Neuronal stem cell (in vitro differentiated cells): ENCODE data around the gene CHD3.

Experiments
- DNase-seq: peaks from one replicate; pipeline ENCODE4 v3.0.0-alpha.2; 2013; ENCODE audit warnings: low spot score
- H2AFZ ChIP-seq: one replicate; pipeline ENCODE4 v1.6.1; 2013; ENCODE audit warnings: mild to moderate bottlenecking, low read length, inconsistent platforms
- H2AK5ac ChIP-seq: 2 replicates; pipeline ENCODE4 v1.6.1; 2013; ENCODE audit warnings: low read depth, mild to moderate bottlenecking, inconsistent platforms, low read length, moderate library complexity, mixed read lengths
- H2BK120ac ChIP-seq: 2 replicates; pipeline ENCODE4 v1.6.1; 2013; ENCODE audit warnings: low read depth, mild to moderate bottlenecking, inconsistent platforms, low read length, moderate library complexity, mixed read lengths
- H2BK12ac ChIP-seq: one replicate; pipeline ENCODE4 v1.6.1; 2013; ENCODE audit warnings: low read length, inconsistent platforms
- H2BK15ac ChIP-seq: 2 replicates; pipeline ENCODE4 v1.6.1; 2013; ENCODE audit warnings: mild to moderate bottlenecking, low read length, inconsistent platforms, mixed read lengths
- H2BK5ac ChIP-seq: one replicate; pipeline ENCODE4 v1.6.1; 2013; ENCODE audit warnings: inconsistent platforms, mild to moderate bottlenecking, low read length, moderate library complexity
- H3K14ac ChIP-seq: one replicate; pipeline ENCODE4 v1.6.1; 2013; ENCODE audit warnings: low read length, inconsistent platforms
- H3K18ac ChIP-seq: 2 replicates; pipeline ENCODE4 v1.6.1; 2013; ENCODE audit warnings: low read length, inconsistent platforms
- H3K23ac ChIP-seq: 2 replicates; pipeline ENCODE4 v1.6.1; 2013; ENCODE audit warnings: low read depth, mild to moderate bottlenecking, mixed read lengths, low read length, inconsistent platforms; ENCODE audit not compliant: poor library complexity
- H3K27ac ChIP-seq: replicated peaks from 3 replicates; pipeline ENCODE4 v1.5.1; 2013; ENCODE audit warnings: low read length, inconsistent platforms
- H3K27me3 ChIP-seq, 3 experiments: 2 replicates each; pipeline ENCODE4 v1.6.1; 2013; ENCODE audit warnings: low read length in 3 of 3, mild to moderate bottlenecking in 2 of 3, inconsistent platforms in 1 of 3, low read depth in 1 of 3, mixed read lengths in 1 of 3, moderate library complexity in 1 of 3; ENCODE audit not compliant: control insufficient read depth in 3 of 3, insufficient read depth in 3 of 3
- H3K36me3 ChIP-seq, 2 donors: replicated peaks in 1 of 2; 2 replicates each; pipeline ENCODE4 v1.6.1; 2013; ENCODE audit warnings: low read length in 2 of 2; ENCODE audit not compliant: control insufficient read depth in 2 of 2, insufficient read depth in 2 of 2
- H3K4ac ChIP-seq: 2 replicates; pipeline ENCODE4 v1.6.1; 2013; ENCODE audit warnings: inconsistent platforms, mild to moderate bottlenecking, low read length, moderate library complexity
- H3K4me1 ChIP-seq, 2 donors: 1 replicate in 1 of 2; 2 replicates in 1 of 2; pipeline ENCODE4 v1.6.1; 2013; ENCODE audit warnings: low read length in 2 of 2, low read depth in 1 of 2; ENCODE audit not compliant: control insufficient read depth in 2 of 2, insufficient read depth in 1 of 2
- H3K4me2 ChIP-seq: one replicate; pipeline ENCODE4 v1.6.1; 2013; ENCODE audit warnings: mild to moderate bottlenecking, low read length, inconsistent platforms; ENCODE audit not compliant: insufficient read depth, poor library complexity, severe bottlenecking
- H3K4me3 ChIP-seq, 2 donors: 2 replicates each; pipeline ENCODE4 v1.5.1; 2013; ENCODE audit warnings: low read length in 2 of 2, mild to moderate bottlenecking in 2 of 2, inconsistent platforms in 1 of 2, moderate library complexity in 1 of 2
- H3K79me1 ChIP-seq: one replicate; pipeline ENCODE4 v1.6.1; 2013; ENCODE audit warnings: low read depth, mild to moderate bottlenecking, inconsistent platforms, low read length, moderate library complexity
- H3K9ac ChIP-seq: one replicate; pipeline ENCODE4 v1.6.1; 2013; ENCODE audit warnings: mild to moderate bottlenecking, low read depth, low read length, inconsistent platforms; ENCODE audit not compliant: poor library complexity
- H3K9me3 ChIP-seq, 2 donors: replicated peaks in 1 of 2; 2 replicates each; pipeline versions ENCODE3 to v1.6.1; 2013; ENCODE audit warnings: low read length in 2 of 2, mild to moderate bottlenecking in 2 of 2, inconsistent platforms in 1 of 2, low read depth in 1 of 2, mixed read lengths in 1 of 2, moderate library complexity in 1 of 2; ENCODE audit not compliant: control insufficient read depth in 2 of 2, insufficient read depth in 1 of 2
- H4K8ac ChIP-seq: one replicate; pipeline ENCODE4 v1.6.1; 2013; ENCODE audit warnings: low read depth, mild to moderate bottlenecking, inconsistent platforms, low read length, moderate library complexity
- H4K91ac ChIP-seq: one replicate; pipeline ENCODE4 v1.6.1; 2013; ENCODE audit warnings: low read length, low read depth, mild to moderate bottlenecking, inconsistent platforms; ENCODE audit not compliant: poor library complexity
- WGBS, 2 donors: extraction: QIAGEN DNeasy Blood & Tissue Kit; methylation state at CpG; one replicate each; pipeline ENCODE4 v1.1.7; 2013; ENCODE audit warnings: missing lambda C conversion rate in 2 of 2, mixed read lengths in 1 of 2; ENCODE audit not compliant: insufficient read length in 2 of 2, insufficient replicate concordance in 1 of 2; ENCODE audit errors: extremely low coverage in 2 of 2; 5-methylcytosine and 5-hydroxymethylcytosine counted together

CHD3 gene

DNA sequence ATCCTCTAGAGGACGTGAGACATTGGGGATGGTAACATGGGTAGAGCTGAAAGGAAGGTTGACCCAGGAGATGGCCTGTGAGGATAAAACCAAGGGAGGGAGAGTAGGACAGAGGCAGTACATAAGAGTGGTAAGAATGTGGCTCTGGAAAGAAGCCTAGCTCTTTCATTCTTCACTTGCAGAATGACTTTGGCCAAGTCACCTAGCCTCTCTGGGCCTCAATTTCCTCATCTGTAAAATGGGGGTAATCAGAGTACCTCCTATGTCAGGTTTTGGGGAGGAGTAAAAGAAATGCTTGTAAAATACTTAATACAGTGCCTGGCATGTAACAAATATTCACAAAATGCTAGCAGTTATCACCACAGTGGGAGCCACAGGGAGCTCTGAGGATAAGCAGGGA is 47.7 kb upstream of the CHD3 start:
- peak overlapping the region; percentile 91 for H3K27ac ChIP-seq
- H3K4me1 ChIP-seq, result peaks cover 36 to 49% of the 10 kb centered on the region in 2 donors
- H3K79me1 ChIP-seq, result peaks cover 25% of the 10 kb centered on the region
- no peaks in the 10 kb centered on the region for H3K9me3 ChIP-seq
- H2AFZ ChIP-seq, result no peak overlapping the region
- H3K4ac ChIP-seq, result no peak overlapping the region
- H2BK120ac ChIP-seq, result no peak overlapping the region
- no peaks in the 10 kb centered on the region for H3K27me3 ChIP-seq
- no peak overlapping the region for H4K8ac ChIP-seq
- H4K91ac ChIP-seq, result no peak overlapping the region
- peaks cover 12 to 25% of the 10 kb centered on the region in 2 donors for H3K36me3 ChIP-seq
- no peak overlapping the region for H2BK5ac ChIP-seq
- peak overlapping the region; percentile 96 for H3K9ac ChIP-seq
- H2BK15ac ChIP-seq, result no peak overlapping the region
- no peak overlapping the region for H3K23ac ChIP-seq
- WGBS, 2 donors, result no CpG with 5 or more reads among the region's 1 CpG
- H3K18ac ChIP-seq, result no peak overlapping the region
- DNase-seq, result no peak
- no peak overlapping the region for H3K14ac ChIP-seq
- H3K4me2 ChIP-seq, result peak overlapping the region; percentile 85
- no peak overlapping the region for H2BK12ac ChIP-seq
- peak overlapping the region; percentile 80 to 83 for H3K4me3 ChIP-seq
- no peak overlapping the region for H2AK5ac ChIP-seq

DNA sequence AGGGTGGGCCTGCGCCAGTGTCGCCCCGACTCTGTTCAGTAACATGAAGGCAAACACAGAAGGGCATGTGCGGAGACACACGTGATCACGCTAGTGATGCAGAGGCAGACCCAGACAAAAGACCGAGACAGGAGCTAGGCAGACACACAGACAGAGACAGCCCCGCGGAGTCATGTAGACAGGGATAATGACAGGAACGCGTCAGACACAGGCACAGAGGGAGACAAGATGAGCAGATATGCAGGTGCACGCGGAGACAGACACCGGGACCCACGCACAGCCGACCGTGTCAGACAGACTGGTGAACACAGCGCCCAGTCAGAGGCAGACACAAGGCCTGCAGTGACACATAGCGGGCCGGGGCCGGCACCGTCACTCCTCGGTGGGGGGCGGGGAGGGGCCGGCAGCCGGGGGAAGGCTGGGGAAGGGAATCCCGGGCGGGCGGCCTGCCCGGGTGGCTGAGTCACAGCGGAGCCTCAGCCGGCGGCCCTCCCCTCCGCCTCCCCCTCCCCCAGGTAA is 47.1 kb upstream of the CHD3 start:
- no peaks in the 10 kb centered on the region for H3K9me3 ChIP-seq
- H3K27me3 ChIP-seq, result no peaks in the 10 kb centered on the region
- no peak overlapping the region for H2BK12ac ChIP-seq
- peak overlapping the region; percentile 91 for H3K27ac ChIP-seq
- H2AFZ ChIP-seq, result peak overlapping the region; percentile 87
- H3K18ac ChIP-seq, result peak overlapping the region; percentile 91
- H4K8ac ChIP-seq, result no peak overlapping the region
- peak overlapping the region; percentile 22 for H2AK5ac ChIP-seq
- H3K4me3 ChIP-seq, result peak overlapping the region; percentile 80 to 83
- H3K79me1 ChIP-seq, result peaks cover 29% of the 10 kb centered on the region
- H3K4me1 ChIP-seq, result peaks cover 36 to 49% of the 10 kb centered on the region in 2 donors
- no peak overlapping the region for H2BK120ac ChIP-seq
- peak overlapping the region; percentile 85 for H3K4me2 ChIP-seq
- peak overlapping the region; percentile 96 for H3K9ac ChIP-seq
- peak overlapping the region; percentile 32 for H2BK15ac ChIP-seq
- peak overlapping the region; percentile 92 for H3K23ac ChIP-seq
- peak overlapping the region; percentile 64 for H3K14ac ChIP-seq
- peaks cover 17 to 31% of the 10 kb centered on the region in 2 donors for H3K36me3 ChIP-seq
- DNase-seq, result no peak
- no peak overlapping the region for H4K91ac ChIP-seq
- WGBS, 2 donors, result no CpG with 5 or more reads among the region's 34 CpGs
- peak overlapping the region; percentile 93 for H2BK5ac ChIP-seq
- H3K4ac ChIP-seq, result no peak overlapping the region

DNA sequence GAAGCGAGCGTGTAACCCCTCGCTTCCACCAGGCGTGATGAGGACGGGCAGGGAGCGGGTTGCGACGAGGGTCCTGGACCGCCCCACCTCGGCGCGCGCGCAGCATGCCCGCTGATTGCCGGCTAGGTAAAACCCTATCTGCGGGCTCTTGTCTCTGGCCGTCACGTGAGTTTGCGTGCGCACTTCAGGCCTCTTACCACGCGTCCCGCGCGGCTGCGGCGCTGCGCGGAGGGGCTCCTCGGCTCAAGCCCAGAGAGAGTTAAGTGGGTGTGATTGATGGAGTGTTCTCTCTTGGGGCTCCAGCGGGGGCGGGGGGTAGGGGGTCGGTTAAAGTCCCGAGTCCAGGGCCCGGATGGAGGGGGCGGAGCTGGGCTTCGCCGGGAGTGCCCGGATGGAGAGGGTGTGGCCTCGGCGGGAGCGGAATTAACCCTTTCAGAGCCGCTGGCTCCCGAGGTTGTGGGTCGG is 46.6 kb upstream of the CHD3 start:
- peak overlapping the region; percentile 87 for H2AFZ ChIP-seq
- no peaks in the 10 kb centered on the region for H3K9me3 ChIP-seq
- H3K27ac ChIP-seq, result peak overlapping the region; percentile 91
- peak overlapping the region; percentile 96 for H3K9ac ChIP-seq
- no peaks in the 10 kb centered on the region for H3K27me3 ChIP-seq
- DNase-seq, result peak; percentile 94
- peak overlapping the region; percentile 93 for H2BK5ac ChIP-seq
- peaks cover 33% of the 10 kb centered on the region for H3K79me1 ChIP-seq
- peak overlapping the region; percentile 51 for H3K14ac ChIP-seq
- H3K4me1 ChIP-seq, result peaks cover 36 to 49% of the 10 kb centered on the region in 2 donors
- H2BK15ac ChIP-seq, result peak overlapping the region; percentile 32
- H3K4ac ChIP-seq, result no peak overlapping the region
- peak overlapping the region; percentile 99 for H3K4me2 ChIP-seq
- peak overlapping the region; percentile 91 for H3K18ac ChIP-seq
- H3K4me3 ChIP-seq, result peak overlapping the region; percentile 80 to 84
- peak overlapping the region; percentile 22 for H2AK5ac ChIP-seq
- H3K23ac ChIP-seq, result peak overlapping the region; percentile 87
- no peak overlapping the region for H2BK120ac ChIP-seq
- no peak overlapping the region for H2BK12ac ChIP-seq
- WGBS, 2 donors, result no CpG with 5 or more reads among the region's 46 CpGs
- no peak overlapping the region for H4K8ac ChIP-seq
- no peak overlapping the region for H4K91ac ChIP-seq
- peaks cover 21 to 35% of the 10 kb centered on the region in 2 donors for H3K36me3 ChIP-seq

DNA sequence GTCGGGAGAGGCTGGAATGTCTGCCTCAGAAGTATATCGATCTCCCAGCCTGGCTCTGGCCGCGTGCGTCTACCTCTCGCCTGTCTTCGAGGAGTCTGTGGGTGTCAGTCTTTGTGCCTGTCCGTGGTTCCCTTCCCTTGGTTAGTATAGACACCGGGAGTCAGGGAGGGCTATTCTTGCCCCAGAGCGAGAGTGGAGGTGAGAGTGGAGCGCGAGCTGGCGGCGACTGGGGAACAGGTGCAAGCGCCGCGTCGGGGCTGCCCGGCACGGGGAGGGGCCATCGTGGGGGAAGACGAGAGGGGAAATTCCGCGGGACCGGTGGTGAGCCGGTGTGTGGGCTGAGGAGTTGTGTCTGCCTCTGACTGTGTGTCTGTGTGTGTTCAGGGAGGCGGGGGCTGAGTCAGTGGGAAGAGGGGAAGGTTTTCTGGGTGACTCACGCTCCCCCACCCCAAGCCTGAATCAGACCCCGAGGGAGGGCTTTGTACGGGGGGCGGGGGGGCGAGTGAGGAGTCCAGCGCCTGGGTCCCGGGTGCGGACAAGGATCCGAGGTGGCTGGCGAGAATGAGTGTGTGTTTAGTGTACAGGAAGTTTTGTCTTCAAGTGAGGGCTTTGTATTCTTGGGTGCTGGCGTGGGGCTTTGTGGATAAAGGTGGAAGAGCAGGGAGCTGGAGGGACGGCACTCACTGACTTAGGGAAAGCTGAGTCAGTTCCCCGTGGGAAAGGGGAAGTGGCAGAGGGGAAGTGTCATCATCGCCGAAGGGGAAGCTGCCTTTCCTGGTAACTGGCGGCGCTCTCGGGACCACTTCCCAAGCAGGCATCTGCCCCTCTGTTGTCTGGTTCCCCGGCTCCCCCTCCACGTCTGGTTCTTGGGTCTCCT is 46.0 kb upstream of the CHD3 start:
- Histone ChIP-seq H3K14ac (peak overlapping the region; percentile 49), H2BK120ac (no peak overlapping the region)

More for the DNA sequence above, 46.0 kb upstream of the CHD3 start:
- DNase-seq, result no peak
- peaks cover 36% of the 10 kb centered on the region for H3K79me1 ChIP-seq
- peak overlapping the region; percentile 99 for H3K4me2 ChIP-seq
- H3K4me3 ChIP-seq, result peak overlapping the region; percentile 80 to 84
- H3K4ac ChIP-seq, result no peak overlapping the region
- no peak overlapping the region for H4K8ac ChIP-seq
- H3K23ac ChIP-seq, result peak overlapping the region; percentile 87
- WGBS, 2 donors, result no CpG with 5 or more reads among the region's 47 CpGs
- H4K91ac ChIP-seq, result no peak overlapping the region
- no peaks in the 10 kb centered on the region for H3K27me3 ChIP-seq
- H3K36me3 ChIP-seq, result peaks cover 25 to 40% of the 10 kb centered on the region in 2 donors
- peak overlapping the region; percentile 4 for H2BK12ac ChIP-seq
- H2AFZ ChIP-seq, result peak overlapping the region; percentile 87
- H2AK5ac ChIP-seq, result peak overlapping the region; percentile 24
- peak overlapping the region; percentile 89 for H3K9ac ChIP-seq
- H2BK15ac ChIP-seq, result peak overlapping the region; percentile 40
- H2BK5ac ChIP-seq, result peak overlapping the region; percentile 83
- no peaks in the 10 kb centered on the region for H3K9me3 ChIP-seq
- H3K27ac ChIP-seq, result peak overlapping the region; percentile 72
- peaks cover 31 to 42% of the 10 kb centered on the region in 2 donors for H3K4me1 ChIP-seq
- peak overlapping the region; percentile 82 for H3K18ac ChIP-seq
